K562 (cell line): ENCODE data around the gene PPP1CA. TPM values are rescaled to one million over a fixed set of nuclear protein-coding genes. Genes with fewer than 3 reads are reported as not detected.

Experiments used
- C11orf30 ChIP-seq: fragments of 450-650 bp; IDR thresholded peaks from 2 replicates; pipeline ENCODE4 v1.6.1; 2016; ENCODE audit warnings: low read depth, mild to moderate bottlenecking
- CBFB ChIP-seq: sonication (generic); formaldehyde crosslinking; IDR thresholded peaks from 2 replicates; pipeline ENCODE4 v1.4.0; 2020; ENCODE audit warnings: mild to moderate bottlenecking, missing genetic modification reagents
- FOS ChIP-seq: IDR thresholded peaks from 3 replicates; pipeline ENCODE4 v1.6.1; 2011; ENCODE audit not compliant: insufficient read length; ENCODE audit errors: extremely low read depth
- GATA2 ChIP-seq: sonication (generic); formaldehyde crosslinking; IDR thresholded peaks from 2 replicates; pipeline ENCODE4 v1.4.0; 2020; ENCODE audit warnings: mild to moderate bottlenecking, missing genetic modification reagents
- GATAD2A ChIP-seq: fragments of 450-650 bp; IDR thresholded peaks from 2 replicates; pipeline ENCODE4 v1.6.1; 2017
- HLTF ChIP-seq: fragments of 450-650 bp; IDR thresholded peaks from 2 replicates; pipeline ENCODE4 v1.6.1; 2016
- HMGN3 ChIP-seq: IDR thresholded peaks from 2 replicates; pipeline ENCODE4 v1.6.1; 2011; ENCODE audit warnings: borderline replicate concordance, low read depth, mild to moderate bottlenecking, mixed read lengths, low read length; ENCODE audit not compliant: insufficient read length; ENCODE audit errors: extremely low read depth
- KLF1 ChIP-seq: fragments of 450-650 bp; IDR thresholded peaks from 2 replicates; pipeline ENCODE4 v1.6.1; 2016; ENCODE audit warnings: missing genetic modification characterization, missing compliant biosample characterization
- MAFG ChIP-seq: fragments of 450-650 bp; conservative IDR thresholded peaks from 2 replicates; pipeline ENCODE4 v1.6.1; 2016; ENCODE audit warnings: missing genetic modification characterization, missing compliant biosample characterization
- POLR2G ChIP-seq: fragments of 200-400 bp; formaldehyde crosslinking; IDR thresholded peaks from 2 replicates; pipeline ENCODE4 v1.6.1; 2017; ENCODE audit warnings: low read depth, mild to moderate bottlenecking, antibody characterized with exemption, low read length, moderate library complexity
- POLR3G ChIP-seq: IDR thresholded peaks from 2 replicates; pipeline ENCODE4 v1.6.1; 2011; ENCODE audit not compliant: insufficient read length, insufficient replicate concordance; ENCODE audit errors: extremely low read depth
- RAD21 ChIP-seq, 2 experiments: fragments of 250-450 bp in 1 of 2; fragments of 450-650 bp in 1 of 2; sonication (Bioruptor Pico) in 1 of 2; formaldehyde crosslinking in 1 of 2; IDR thresholded peaks in 1 of 2; conservative IDR thresholded peaks in 1 of 2; 2 replicates each; pipeline versions ENCODE4 v1.4.0 to v1.8.0; 2020 to 2022; ENCODE audit warnings: mild to moderate bottlenecking in 2 of 2, moderate library complexity in 1 of 2
- SMAD4 ChIP-seq: fragments of 250-450 bp; sonication (Bioruptor Pico); conservative IDR thresholded peaks from 2 replicates; pipeline ENCODE4 v1.8.0; 2021; ENCODE audit warnings: inconsistent platforms, mild to moderate bottlenecking, moderate library complexity
- TEAD1 ChIP-seq, 2 experiments: fragments of 450-650 bp in 1 of 2; sonication (generic) in 1 of 2; formaldehyde crosslinking; IDR thresholded peaks; 2 replicates each; pipeline versions ENCODE4 v1.4.0 to v1.8.0; 2020 to 2022; ENCODE audit warnings: mild to moderate bottlenecking in 2 of 2, missing genetic modification reagents in 1 of 2
- ZNF589 ChIP-seq: fragments of 200-800 bp; sonication (Bioruptor generic); IDR thresholded peaks from 2 replicates; pipeline ENCODE4 v1.6.1; 2016; ENCODE audit warnings: low read depth, missing genetic modification characterization, missing compliant biosample characterization
- polyA plus RNA-seq, 8 experiments: library from polyadenylated mRNA; depleted of rRNA in 4 of 8; stranded (reverse) in 5 of 8; unstranded in 3 of 8; fragments of >200 nt; fragmentation: Nextera tagmentation in 2 of 8; fragmentation: Illumina TruSeq in 1 of 8; extraction: Ambion mirVana in 2 of 8; extraction: Trizol in 1 of 8; gene quantifications; 2 replicates each; pipeline versions ENCODE4 v1.2.1 to v1.2.3, GENCODE V29; 2011 to 2014; ENCODE audit warnings: inconsistent platforms in 1 of 8, missing spikeins in 1 of 8
- total RNA-seq, 7 experiments: library from RNA; depleted of rRNA in 6 of 7; stranded (reverse); fragments of >200 nt in 6 of 7; fragmentation: Illumina TruSeq in 2 of 7; extraction: Trizol in 2 of 7; gene quantifications; 2 replicates each; pipeline versions ENCODE4 v1.2.1 to v1.2.3, GENCODE V29; 2011 to 2021; ENCODE audit warnings: low replicate concordance in 1 of 7
- TF ChIP-seq, protein P1 (sequence below): fragments of 200-800 bp; sonication (Bioruptor generic); IDR thresholded peaks from 2 replicates; pipeline ENCODE4 v1.6.1; 2016; ENCODE audit warnings: missing genetic modification characterization, missing compliant biosample characterization
- TF ChIP-seq, protein P2 (sequence below): fragments of 450-650 bp; formaldehyde crosslinking; IDR thresholded peaks from 2 replicates; pipeline ENCODE4 v1.4.0; 2020; ENCODE audit warnings: mild to moderate bottlenecking, moderate library complexity
- TF ChIP-seq, protein P3 (sequence below): fragments of 450-650 bp; formaldehyde crosslinking; IDR thresholded peaks from 2 replicates; pipeline ENCODE4 v1.4.0; 2022; ENCODE audit warnings: missing genetic modification characterization

The PPP1CA gene
- total and polyA plus RNA-seq, 9 of the 15 experiments (the other 6 are each of a cell fraction or from before 2014, with no cell fraction given), result 18.2 to 242 (median 188) TPM

DNA sequence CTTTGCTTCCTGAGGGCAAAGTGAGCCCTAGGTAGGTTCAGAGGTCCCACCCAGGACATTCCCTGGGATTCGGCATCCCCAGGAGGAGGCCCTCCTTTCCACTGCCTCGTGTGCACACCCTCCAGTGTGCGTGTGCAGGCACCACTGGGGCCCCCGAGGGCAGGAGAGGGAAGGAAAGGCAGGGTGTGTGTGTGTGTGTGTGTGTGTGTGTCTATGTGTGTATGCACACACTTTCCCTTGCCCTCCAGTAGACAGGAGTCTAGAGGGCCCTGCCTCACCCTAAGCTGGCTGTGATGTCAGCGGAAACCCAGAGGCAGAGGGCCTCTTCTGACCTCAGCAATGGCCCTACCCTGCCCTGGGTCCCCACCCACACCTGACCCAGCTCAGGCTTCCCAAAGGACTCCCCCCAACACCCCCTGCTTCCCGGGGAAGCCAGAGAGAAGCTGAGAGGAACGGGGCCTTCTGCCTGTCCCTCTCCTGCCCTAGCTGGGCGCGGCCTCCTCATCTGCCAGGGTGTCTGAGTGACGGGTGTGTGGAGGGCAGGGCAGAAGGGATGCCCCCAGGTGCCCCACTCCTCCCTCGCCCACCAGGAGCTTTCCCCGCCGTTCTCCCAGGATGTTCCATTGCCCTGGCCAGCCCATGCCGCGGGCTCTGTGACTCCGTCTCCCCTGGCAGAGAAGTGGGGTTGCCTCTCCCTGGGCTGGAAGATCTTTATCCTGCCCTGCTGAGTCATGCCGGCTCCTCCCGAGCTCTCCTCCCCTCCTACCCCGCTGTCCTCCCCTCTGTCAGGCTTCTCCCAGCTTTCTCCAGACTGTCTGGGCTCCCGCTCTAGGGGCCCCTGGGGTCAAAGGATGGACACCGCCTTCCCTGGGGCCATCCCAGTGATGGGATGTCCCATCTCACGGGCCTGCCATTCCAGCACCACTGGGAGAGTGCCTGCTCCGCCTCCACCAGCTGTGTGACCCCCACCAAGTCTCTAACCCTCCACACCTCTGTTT is 22.3 kb downstream of the PPP1CA start (continued):
- TF ChIP-seq HLTF (no peak), POLR2G (peak; percentile 61), C11orf30 (peak; percentile 92), TEAD1 (CRISPR knock-in tag; IDR thresholded peaks at IDR 0.05) (peak in 1 of 2 experiments; percentile 73; a peak in 2 of 4 replicates), KLF1 (tag) (peak; percentile 18; the same call in 1 of the 2 replicates), POLR3G (no peak), MAFG (tag) (peak; percentile 93), CBFB (CRISPR knock-in tag) (0 out of 2 replicates have a peak, but pooled peaks have one; percentile 43), GATA2 (CRISPR knock-in tag) (peak; percentile 65), HMGN3 (peak; percentile 52), FOS (peak; percentile 41), RAD21 (CRISPR knock-in tag; conservative IDR thresholded peaks at IDR 0.05 in 1 of 2, IDR thresholded peaks at IDR 0.05 in 1 of 2) (0 out of 4 replicates have a peak, but pooled peaks of 1 of the 2 experiments have one; percentile 18), SMAD4 (peak; percentile 80), GATAD2A (peak; percentile 86; the same call in 1 of the 2 replicates), ZNF589 (CRISPR knock-in tag) (peak; percentile 66)
- TF ChIP-seq, protein P1, sequence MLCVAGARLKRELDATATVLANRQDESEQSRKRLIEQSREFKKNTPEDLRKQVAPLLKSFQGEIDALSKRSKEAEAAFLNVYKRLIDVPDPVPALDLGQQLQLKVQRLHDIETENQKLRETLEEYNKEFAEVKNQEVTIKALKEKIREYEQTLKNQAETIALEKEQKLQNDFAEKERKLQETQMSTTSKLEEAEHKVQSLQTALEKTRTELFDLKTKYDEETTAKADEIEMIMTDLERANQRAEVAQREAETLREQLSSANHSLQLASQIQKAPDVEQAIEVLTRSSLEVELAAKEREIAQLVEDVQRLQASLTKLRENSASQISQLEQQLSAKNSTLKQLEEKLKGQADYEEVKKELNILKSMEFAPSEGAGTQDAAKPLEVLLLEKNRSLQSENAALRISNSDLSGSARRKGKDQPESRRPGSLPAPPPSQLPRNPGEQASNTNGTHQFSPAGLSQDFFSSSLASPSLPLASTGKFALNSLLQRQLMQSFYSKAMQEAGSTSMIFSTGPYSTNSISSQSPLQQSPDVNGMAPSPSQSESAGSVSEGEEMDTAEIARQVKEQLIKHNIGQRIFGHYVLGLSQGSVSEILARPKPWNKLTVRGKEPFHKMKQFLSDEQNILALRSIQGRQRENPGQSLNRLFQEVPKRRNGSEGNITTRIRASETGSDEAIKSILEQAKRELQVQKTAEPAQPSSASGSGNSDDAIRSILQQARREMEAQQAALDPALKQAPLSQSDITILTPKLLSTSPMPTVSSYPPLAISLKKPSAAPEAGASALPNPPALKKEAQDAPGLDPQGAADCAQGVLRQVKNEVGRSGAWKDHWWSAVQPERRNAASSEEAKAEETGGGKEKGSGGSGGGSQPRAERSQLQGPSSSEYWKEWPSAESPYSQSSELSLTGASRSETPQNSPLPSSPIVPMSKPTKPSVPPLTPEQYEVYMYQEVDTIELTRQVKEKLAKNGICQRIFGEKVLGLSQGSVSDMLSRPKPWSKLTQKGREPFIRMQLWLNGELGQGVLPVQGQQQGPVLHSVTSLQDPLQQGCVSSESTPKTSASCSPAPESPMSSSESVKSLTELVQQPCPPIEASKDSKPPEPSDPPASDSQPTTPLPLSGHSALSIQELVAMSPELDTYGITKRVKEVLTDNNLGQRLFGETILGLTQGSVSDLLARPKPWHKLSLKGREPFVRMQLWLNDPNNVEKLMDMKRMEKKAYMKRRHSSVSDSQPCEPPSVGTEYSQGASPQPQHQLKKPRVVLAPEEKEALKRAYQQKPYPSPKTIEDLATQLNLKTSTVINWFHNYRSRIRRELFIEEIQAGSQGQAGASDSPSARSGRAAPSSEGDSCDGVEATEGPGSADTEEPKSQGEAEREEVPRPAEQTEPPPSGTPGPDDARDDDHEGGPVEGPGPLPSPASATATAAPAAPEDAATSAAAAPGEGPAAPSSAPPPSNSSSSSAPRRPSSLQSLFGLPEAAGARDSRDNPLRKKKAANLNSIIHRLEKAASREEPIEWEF, result no peak
- TF ChIP-seq, protein P2, sequence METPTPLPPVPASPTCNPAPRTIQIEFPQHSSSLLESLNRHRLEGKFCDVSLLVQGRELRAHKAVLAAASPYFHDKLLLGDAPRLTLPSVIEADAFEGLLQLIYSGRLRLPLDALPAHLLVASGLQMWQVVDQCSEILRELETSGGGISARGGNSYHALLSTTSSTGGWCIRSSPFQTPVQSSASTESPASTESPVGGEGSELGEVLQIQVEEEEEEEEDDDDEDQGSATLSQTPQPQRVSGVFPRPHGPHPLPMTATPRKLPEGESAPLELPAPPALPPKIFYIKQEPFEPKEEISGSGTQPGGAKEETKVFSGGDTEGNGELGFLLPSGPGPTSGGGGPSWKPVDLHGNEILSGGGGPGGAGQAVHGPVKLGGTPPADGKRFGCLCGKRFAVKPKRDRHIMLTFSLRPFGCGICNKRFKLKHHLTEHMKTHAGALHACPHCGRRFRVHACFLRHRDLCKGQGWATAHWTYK, result peak; percentile 85; the same call in 1 of the 2 replicates
- TF ChIP-seq, protein P3, sequence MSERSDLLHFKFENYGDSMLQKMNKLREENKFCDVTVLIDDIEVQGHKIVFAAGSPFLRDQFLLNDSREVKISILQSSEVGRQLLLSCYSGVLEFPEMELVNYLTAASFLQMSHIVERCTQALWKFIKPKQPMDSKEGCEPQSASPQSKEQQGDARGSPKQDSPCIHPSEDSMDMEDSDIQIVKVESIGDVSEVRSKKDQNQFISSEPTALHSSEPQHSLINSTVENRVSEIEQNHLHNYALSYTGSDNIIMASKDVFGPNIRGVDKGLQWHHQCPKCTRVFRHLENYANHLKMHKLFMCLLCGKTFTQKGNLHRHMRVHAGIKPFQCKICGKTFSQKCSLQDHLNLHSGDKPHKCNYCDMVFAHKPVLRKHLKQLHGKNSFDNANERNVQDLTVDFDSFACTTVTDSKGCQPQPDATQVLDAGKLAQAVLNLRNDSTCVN (CRISPR knock-in tag), result peak; percentile 23; the same call in 1 of the 2 replicates
